Breast epithelium (tissue), 4 donors: Measurements from ENCODE around the gene SULT1C2. TPM values are rescaled to one million over a fixed set of nuclear protein-coding genes. Genes with fewer than 3 reads are reported as not detected.

Experiments
- DNase-seq, 2 donors: peaks; one replicate each; pipeline ENCODE4 v3.0.0-alpha.2; 2019; ENCODE audit warnings: low spot score in 2 of 2
- H3K27ac ChIP-seq, 2 donors: fragments of 200-600 bp; sonication (generic) in 1 of 2; one replicate each; pipeline ENCODE4 v1.5.1; 2016 to 2019; ENCODE audit warnings: mild to moderate bottlenecking in 1 of 2
- H3K27me3 ChIP-seq, 2 donors: fragments of 200-600 bp; sonication (generic) in 1 of 2; one replicate each; pipeline versions ENCODE4 v1.5.1 to v1.6.0; 2017 to 2019; ENCODE audit warnings: control low read depth in 1 of 2, mild to moderate bottlenecking in 1 of 2
- H3K36me3 ChIP-seq: fragments of 200-600 bp; one replicate; pipeline ENCODE4 v1.5.1; 2019
- H3K4me1 ChIP-seq, 2 donors: fragments of 200-600 bp; sonication (generic); one replicate each; pipeline ENCODE4 v1.5.1; 2016 to 2019; ENCODE audit warnings: control low read depth in 1 of 2
- H3K4me3 ChIP-seq, 3 donors: fragments of 200-600 bp; sonication (generic); 1 replicate in 2 of 3; 2 replicates in 1 of 3; pipeline ENCODE4 v1.5.1; 2016 to 2019; ENCODE audit warnings: mild to moderate bottlenecking in 3 of 3, moderate library complexity in 2 of 3
- H3K9me3 ChIP-seq, 2 donors: fragments of 200-600 bp; sonication (generic) in 1 of 2; one replicate each; pipeline ENCODE4 v1.5.1; 2016 to 2019; ENCODE audit warnings: control low read depth in 1 of 2
- POLR2A ChIP-seq: fragments of 450-650 bp; IDR thresholded peaks from one replicate; pipeline ENCODE4 v1.6.1; 2016; ENCODE audit warnings: antibody characterized with exemption, mild to moderate bottlenecking, moderate library complexity
- POLR2AphosphoS5 ChIP-seq, 3 donors: sonication (generic); formaldehyde crosslinking; IDR thresholded peaks; one replicate each; pipeline ENCODE4 v1.6.1; 2017; ENCODE audit warnings: antibody characterized with exemption in 3 of 3
- intact Hi-C: fragments of 100-400 bp; cut with DNase I; formaldehyde crosslinking; loops from one replicate; pipeline ENCODE4 v1.15.1; 2023; ENCODE audit warnings: low total_unique reads
- total RNA-seq, 3 donors: library from RNA; depleted of rRNA; stranded (reverse); fragments of >200 nt; gene quantifications; one replicate each; pipeline ENCODE4 v1.1.0, GENCODE V29; 2016
- TF ChIP-seq, protein P1 (sequence below), 3 donors: fragments of 450-650 bp; IDR thresholded peaks; one replicate each; pipeline ENCODE4 v1.5.1; 2016 to 2017; ENCODE audit warnings: antibody characterized with exemption in 3 of 3, mild to moderate bottlenecking in 3 of 3, moderate library complexity in 3 of 3

SULT1C2 gene
- total RNA-seq, 3 donors from 2014 or later = 1.2 to 1.9 TPM; not detected in 1

DNA sequence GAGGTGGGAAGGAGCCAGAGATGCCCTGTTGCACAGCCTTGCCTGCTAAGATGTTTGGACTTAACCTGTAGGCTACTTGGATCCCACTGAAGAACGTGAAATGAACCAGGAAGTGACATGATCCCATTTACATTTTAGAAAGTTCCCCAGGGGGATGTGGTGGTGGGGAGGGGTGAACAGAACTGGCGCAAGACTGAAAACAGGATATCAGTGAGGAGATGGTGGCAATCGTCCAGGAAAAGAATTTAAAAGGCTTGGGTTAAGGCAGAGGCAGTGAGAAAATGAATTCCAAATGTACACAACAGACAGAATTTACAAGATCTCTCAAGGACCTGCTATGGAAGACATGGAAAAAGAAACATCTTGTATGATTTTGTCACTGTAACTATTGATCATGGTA lies 42.3 kb downstream of the SULT1C2 start:
- TF ChIP-seq POLR2AphosphoS5 (IDR thresholded peaks at IDR 0.05) = no peak
- TF ChIP-seq POLR2A = no peak
- TF ChIP-seq, protein P1, sequence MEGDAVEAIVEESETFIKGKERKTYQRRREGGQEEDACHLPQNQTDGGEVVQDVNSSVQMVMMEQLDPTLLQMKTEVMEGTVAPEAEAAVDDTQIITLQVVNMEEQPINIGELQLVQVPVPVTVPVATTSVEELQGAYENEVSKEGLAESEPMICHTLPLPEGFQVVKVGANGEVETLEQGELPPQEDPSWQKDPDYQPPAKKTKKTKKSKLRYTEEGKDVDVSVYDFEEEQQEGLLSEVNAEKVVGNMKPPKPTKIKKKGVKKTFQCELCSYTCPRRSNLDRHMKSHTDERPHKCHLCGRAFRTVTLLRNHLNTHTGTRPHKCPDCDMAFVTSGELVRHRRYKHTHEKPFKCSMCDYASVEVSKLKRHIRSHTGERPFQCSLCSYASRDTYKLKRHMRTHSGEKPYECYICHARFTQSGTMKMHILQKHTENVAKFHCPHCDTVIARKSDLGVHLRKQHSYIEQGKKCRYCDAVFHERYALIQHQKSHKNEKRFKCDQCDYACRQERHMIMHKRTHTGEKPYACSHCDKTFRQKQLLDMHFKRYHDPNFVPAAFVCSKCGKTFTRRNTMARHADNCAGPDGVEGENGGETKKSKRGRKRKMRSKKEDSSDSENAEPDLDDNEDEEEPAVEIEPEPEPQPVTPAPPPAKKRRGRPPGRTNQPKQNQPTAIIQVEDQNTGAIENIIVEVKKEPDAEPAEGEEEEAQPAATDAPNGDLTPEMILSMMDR (IDR thresholded peaks at IDR 0.05) = no peak
- intact Hi-C loops = no loop called here
- DNase-seq = no peak
- no peaks in the 10 kb centered on the region for H3K27me3 ChIP-seq
- no peaks in the 10 kb centered on the region for H3K9me3 ChIP-seq
- H3K36me3 ChIP-seq = no peaks in the 10 kb centered on the region
- H3K27ac ChIP-seq = no peak overlapping the region
- no peak overlapping the region for H3K4me3 ChIP-seq
- H3K4me1 ChIP-seq = no peaks in the 10 kb centered on the region

DNA sequence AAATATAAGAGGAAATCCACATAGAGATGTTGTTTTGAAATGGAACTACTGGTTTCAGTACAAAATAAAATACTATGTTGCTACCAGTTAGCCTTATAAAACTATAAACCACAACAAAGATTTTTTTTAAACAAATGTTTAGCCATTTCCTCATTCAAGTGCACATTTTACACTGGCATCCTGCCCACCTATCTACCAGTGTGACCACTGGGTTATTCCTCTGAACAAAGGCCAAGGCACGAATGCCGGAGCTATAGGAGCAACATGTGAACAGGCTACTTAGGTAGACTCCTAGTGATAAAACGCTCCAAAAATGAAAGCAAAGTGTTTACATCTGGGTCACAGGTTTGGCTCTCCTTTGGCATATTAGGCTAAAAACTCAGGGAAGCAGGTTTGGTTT lies 57.3 kb downstream of the SULT1C2 start:
- Histone ChIP-seq H3K27me3 (no peaks in the 10 kb centered on the region), H3K27ac (no peak overlapping the region), H3K4me3 (no peak overlapping the region), H3K9me3 (no peaks in the 10 kb centered on the region), H3K4me1 (no peaks in the 10 kb centered on the region), H3K36me3 (no peaks in the 10 kb centered on the region)
- no peak for DNase-seq
- TF ChIP-seq POLR2AphosphoS5 (IDR thresholded peaks at IDR 0.05) (no peak), POLR2A (no peak)
- TF ChIP-seq, protein P1 (IDR thresholded peaks at IDR 0.05) = no peak
- intact Hi-C loops = no loop called here

DNA sequence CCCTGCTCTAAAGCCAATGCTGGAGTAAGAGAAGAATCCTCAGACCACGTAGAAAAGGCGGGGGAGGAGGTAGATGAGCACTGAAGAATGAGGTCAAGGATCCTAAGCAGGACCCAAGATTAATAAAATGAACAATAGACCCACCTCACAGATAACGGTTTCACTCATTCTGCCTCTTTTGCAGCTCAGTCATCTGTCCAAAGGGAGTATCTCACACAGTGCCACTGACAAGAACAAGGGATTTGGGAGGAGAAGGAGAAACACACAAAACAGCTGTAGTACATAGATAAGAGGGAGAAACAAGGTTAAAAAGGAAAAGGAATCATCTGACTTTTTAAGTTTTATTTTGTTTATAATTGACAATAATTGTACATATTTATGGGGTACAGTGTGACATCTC lies 58.1 kb downstream of the SULT1C2 start:
- Histone ChIP-seq H3K9me3 (no peaks in the 10 kb centered on the region), H3K4me3 (no peak overlapping the region), H3K27me3 (no peaks in the 10 kb centered on the region), H3K36me3 (no peaks in the 10 kb centered on the region), H3K27ac (no peak overlapping the region), H3K4me1 (no peaks in the 10 kb centered on the region)
- DNase-seq = no peak
- intact Hi-C loops = no loop called here
- TF ChIP-seq POLR2AphosphoS5 (IDR thresholded peaks at IDR 0.05) (no peak), POLR2A (no peak)
- TF ChIP-seq, protein P1 (IDR thresholded peaks at IDR 0.05) = no peak

DNA sequence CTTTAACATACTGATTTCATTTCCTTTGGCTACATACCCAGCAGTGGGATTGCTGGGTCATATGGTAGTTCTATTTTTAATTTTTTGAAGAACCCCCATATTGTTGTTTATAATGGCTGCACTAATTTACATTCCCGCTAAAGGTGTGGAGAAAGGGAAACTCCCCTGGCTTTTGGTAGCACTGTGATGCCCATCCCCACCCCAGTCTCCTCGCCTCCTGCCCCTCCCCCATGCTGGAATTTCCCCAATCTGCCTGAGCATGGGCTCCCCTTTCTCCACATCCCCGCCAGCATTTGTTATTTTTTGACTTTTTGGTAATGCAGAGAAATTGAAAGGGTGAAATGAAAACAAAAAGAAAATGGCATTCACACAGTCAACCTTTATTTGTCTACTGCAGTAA lies 59.1 kb downstream of the SULT1C2 start:
- intact Hi-C loops = no loop called here
- no peaks in the 10 kb centered on the region for H3K27me3 ChIP-seq

DNA sequence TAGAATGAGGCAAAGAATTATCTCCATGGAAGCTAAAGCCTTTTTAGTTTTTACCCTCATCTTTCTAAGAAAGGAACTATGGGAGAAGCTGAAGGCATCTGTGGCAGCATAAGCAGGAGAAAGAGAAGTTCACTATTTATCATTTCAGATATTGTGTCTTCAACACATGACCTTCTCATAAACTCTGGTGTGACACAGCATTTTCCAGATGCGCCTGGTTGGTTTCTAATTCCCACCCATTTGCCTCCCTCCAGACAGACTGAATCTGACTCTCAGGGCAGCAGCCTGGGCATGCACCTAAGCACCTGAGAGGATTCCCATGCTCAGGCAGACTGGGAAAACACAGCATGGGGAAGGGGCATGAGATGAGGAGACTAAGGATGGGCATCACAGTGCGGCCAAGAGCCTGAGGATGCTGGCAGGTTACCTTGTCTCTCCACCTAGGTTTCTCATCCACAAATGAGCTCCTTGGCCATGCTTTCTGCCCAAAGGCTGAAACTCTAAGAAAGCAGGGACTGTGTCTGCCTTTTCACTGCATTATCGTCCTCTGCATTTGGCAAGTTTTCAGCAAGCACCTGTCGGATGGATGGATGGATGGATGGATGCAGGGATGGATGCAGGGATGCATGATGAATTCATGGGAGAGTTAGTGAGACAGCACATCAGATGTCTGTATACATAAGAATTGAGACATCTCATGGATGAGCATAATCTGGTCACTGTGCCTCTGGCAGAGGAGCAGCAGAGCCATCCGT lies 60.3 kb downstream of the SULT1C2 start:
- no peak for DNase-seq

More for the DNA sequence above, 59.1 kb downstream of the SULT1C2 start:
- H3K27ac ChIP-seq = no peak overlapping the region
- no peaks in the 10 kb centered on the region for H3K4me1 ChIP-seq
- no peaks in the 10 kb centered on the region for H3K9me3 ChIP-seq
- no peak for TF ChIP-seq POLR2AphosphoS5 (IDR thresholded peaks at IDR 0.05)
- TF ChIP-seq POLR2A = no peak
- TF ChIP-seq, protein P1 (IDR thresholded peaks at IDR 0.05) = no peak
- DNase-seq = no peak
- no peak overlapping the region for H3K4me3 ChIP-seq
- H3K36me3 ChIP-seq = no peaks in the 10 kb centered on the region

More for the DNA sequence above, 60.3 kb downstream of the SULT1C2 start:
- Histone ChIP-seq H3K4me3 (no peak overlapping the region), H3K27ac (no peak overlapping the region), H3K9me3 (no peaks in the 10 kb centered on the region), H3K27me3 (no peaks in the 10 kb centered on the region), H3K4me1 (no peaks in the 10 kb centered on the region), H3K36me3 (no peaks in the 10 kb centered on the region)
- intact Hi-C loops = no loop called here
- no peak for TF ChIP-seq POLR2AphosphoS5 (IDR thresholded peaks at IDR 0.05)
- no peak for TF ChIP-seq POLR2A
- TF ChIP-seq, protein P1 (IDR thresholded peaks at IDR 0.05) = no peak
